Endodermal cell (in vitro differentiated cells): Measurements from ENCODE around the gene SGCD. TPM values are rescaled to one million over a fixed set of nuclear protein-coding genes. Genes with fewer than 3 reads are reported as not detected.
A peak's percentile ranks its signal among the peaks of the same experiment; 100 is the strongest.

Experiments
- DNase-seq: peaks from one replicate; pipeline ENCODE4 v3.0.0-alpha.2; 2017
- H3K27ac ChIP-seq: 2 replicates; pipeline ENCODE4 v1.5.1; 2013; ENCODE audit warnings: mild to moderate bottlenecking, low read depth, low read length, moderate library complexity
- H3K27me3 ChIP-seq: 2 replicates; pipeline ENCODE4 v1.6.1; 2013; ENCODE audit warnings: mild to moderate bottlenecking, low read length, moderate library complexity; ENCODE audit not compliant: insufficient read depth, control insufficient read depth, poor library complexity, severe bottlenecking
- H3K36me3 ChIP-seq: 2 replicates; pipeline ENCODE4 v1.7.0; 2013; ENCODE audit warnings: mild to moderate bottlenecking, low read length, moderate library complexity; ENCODE audit not compliant: control insufficient read depth, insufficient read depth
- H3K4me1 ChIP-seq: one replicate; pipeline ENCODE4 v1.7.0; 2013; ENCODE audit warnings: low read length; ENCODE audit not compliant: control insufficient read depth, insufficient read depth
- H3K4me3 ChIP-seq: 2 replicates; pipeline ENCODE4 v1.5.1; 2013; ENCODE audit warnings: mild to moderate bottlenecking, low read length, moderate library complexity
- H3K9ac ChIP-seq: 2 replicates; pipeline ENCODE4 v1.6.1; 2013; ENCODE audit warnings: mild to moderate bottlenecking, low read length, moderate library complexity; ENCODE audit not compliant: poor library complexity, severe bottlenecking; ENCODE audit errors: extremely low read depth
- H3K9me3 ChIP-seq: 2 replicates; pipeline ENCODE4 v1.6.1; 2013; ENCODE audit warnings: mild to moderate bottlenecking, low read length, moderate library complexity; ENCODE audit not compliant: control insufficient read depth
- H3K27ac Mint-ChIP-seq: 2 replicates; pipeline ENCODE4 v1.8.0; 2020; ENCODE audit warnings: mixed read lengths
- H3K27me3 Mint-ChIP-seq: 2 replicates; pipeline ENCODE4 v1.8.0; 2021; ENCODE audit warnings: mild to moderate bottlenecking, mixed read lengths; ENCODE audit not compliant: insufficient read depth
- H3K36me3 Mint-ChIP-seq: 2 replicates; pipeline ENCODE4 v1.8.0; 2020; ENCODE audit warnings: low read depth, mixed read lengths
- H3K4me1 Mint-ChIP-seq: 2 replicates; pipeline ENCODE4 v1.8.0; 2020; ENCODE audit warnings: mixed read lengths
- H3K4me3 Mint-ChIP-seq: 2 replicates; pipeline ENCODE4 v1.8.0; 2020; ENCODE audit warnings: mild to moderate bottlenecking, moderate library complexity, mixed read lengths
- H3K9me3 Mint-ChIP-seq: 2 replicates; pipeline ENCODE4 v1.8.0; 2020; ENCODE audit warnings: mild to moderate bottlenecking, mixed read lengths
- CTCF ChIP-seq: fragments of 200-600 bp; sonication (generic); conservative IDR thresholded peaks from 2 replicates; pipeline ENCODE4 v1.5.0; 2021; ENCODE audit warnings: antibody characterized with exemption, mild to moderate bottlenecking
- WGBS, 2 experiments: methylation state at CpG; one replicate each; pipeline versions ENCODE4 v1.1.5 to v1.1.7; 2013; ENCODE audit warnings: missing lambda C conversion rate in 2 of 2, mixed read lengths in 1 of 2; ENCODE audit not compliant: insufficient coverage in 1 of 2, insufficient read length in 1 of 2; 5-methylcytosine and 5-hydroxymethylcytosine counted together
- total RNA-seq, 2 donors: library from RNA; stranded (reverse); fragmentation: NEBNext Ultra II Directional in 1 of 2; extraction: Animal tissue kit (Norgen Biotek cat#: 25700) in 1 of 2; gene quantifications; 2 replicates in 1 of 2; 3 replicates in 1 of 2; pipeline ENCODE4 v1.2.1, GENCODE V29; 2021

Gene SGCD
- total RNA-seq, 2 donors from 2014 or later: 0.04 to 0.42 TPM

GRCh38 chr5:156718985-156719384 lies 392.0 kb downstream of the SGCD start:
- peak; percentile 49 for TF ChIP-seq CTCF
- H3K27ac ChIP-seq: no peak overlapping the region
- no peaks in the 10 kb centered on the region for H3K36me3 ChIP-seq
- no peaks in the 10 kb centered on the region for H3K9me3 Mint-ChIP-seq
- no peak overlapping the region for H3K4me3 ChIP-seq
- no peaks in the 10 kb centered on the region for H3K36me3 Mint-ChIP-seq
- DNase-seq: no peak
- no CpG with 5 or more reads among the region's 1 CpG for WGBS, 2 experiments
- H3K27ac Mint-ChIP-seq: no peak overlapping the region
- no peaks in the 10 kb centered on the region for H3K4me1 ChIP-seq
- peaks cover 25% of the 10 kb centered on the region for H3K4me1 Mint-ChIP-seq
- no peak overlapping the region for H3K4me3 Mint-ChIP-seq
- peaks cover 26% of the 10 kb centered on the region for H3K27me3 Mint-ChIP-seq
- no peak overlapping the region for H3K9ac ChIP-seq
- H3K9me3 ChIP-seq: no peaks in the 10 kb centered on the region
- peaks cover 41% of the 10 kb centered on the region for H3K27me3 ChIP-seq

- H3K4me3 ChIP-seq: no peak overlapping the region
- TF ChIP-seq CTCF: no peak
- no peaks in the 10 kb centered on the region for H3K4me1 ChIP-seq
- H3K4me3 Mint-ChIP-seq: no peak overlapping the region
- H3K9me3 Mint-ChIP-seq: no peaks in the 10 kb centered on the region
- peaks cover 4% of the 10 kb centered on the region for H3K4me1 Mint-ChIP-seq
- no peak overlapping the region for H3K27ac ChIP-seq
- peaks cover 2% of the 10 kb centered on the region for H3K27me3 Mint-ChIP-seq
- H3K9ac ChIP-seq: no peak overlapping the region
- DNase-seq: no peak
- no peaks in the 10 kb centered on the region for H3K36me3 Mint-ChIP-seq
- H3K9me3 ChIP-seq: no peaks in the 10 kb centered on the region
- no peaks in the 10 kb centered on the region for H3K36me3 ChIP-seq
- no peak overlapping the region for H3K27ac Mint-ChIP-seq
- H3K27me3 ChIP-seq: peaks cover 7% of the 10 kb centered on the region
Measured at GRCh38 chr5:156722358-156722757, 395.4 kb downstream of the SGCD start.

- no peak for TF ChIP-seq CTCF
- Mint-ChIP-seq H3K36me3 (no peaks in the 10 kb centered on the region), H3K27me3 (no peaks in the 10 kb centered on the region), H3K4me1 (no peaks in the 10 kb centered on the region), H3K27ac (no peak overlapping the region), H3K4me3 (no peak overlapping the region), H3K9me3 (no peaks in the 10 kb centered on the region)
- no peaks in the 10 kb centered on the region for H3K27me3 ChIP-seq
- DNase-seq: no peak
- 90 to 92% methylated on average over 3 of the region's 3 CpGs for WGBS, 2 experiments
- H3K4me3 ChIP-seq: no peak overlapping the region
- no peak overlapping the region for H3K27ac ChIP-seq
- H3K36me3 ChIP-seq: no peaks in the 10 kb centered on the region
- H3K4me1 ChIP-seq: no peaks in the 10 kb centered on the region
- no peak overlapping the region for H3K9ac ChIP-seq
- H3K9me3 ChIP-seq: no peaks in the 10 kb centered on the region
Measured at GRCh38 chr5:156735477-156735876, 408.5 kb downstream of the SGCD start.
